PC-3 (cell line): ENCODE results near the gene PLIN5. TPM values are rescaled to one million over a fixed set of nuclear protein-coding genes. Genes with fewer than 3 reads are reported as not detected.
A peak's percentile ranks its signal among the peaks of the same experiment; 100 is the strongest.

Experiments used
- ATAC-seq: fragments of 200-7000 bp; cut with Tn5 transposase; 2 replicates; pipeline ENCODE4 v1.9.1; 2020; ENCODE audit warnings: mild to moderate bottlenecking, moderate library complexity
- BruUV-seq: library from RNA; stranded (reverse); fragments of 400-500 nt; replicated peaks from 2 replicates; lab custom pipeline; 2021; lab: Mats Ljungman, UMichigan
- CTCF ChIA-PET: fragments of 300-600 bp; sonication (Branson Sonifier 250); formaldehyde crosslinking; loops from one replicate; lab custom pipeline; 2022; ENCODE audit warnings: antibody characterized with exemption; lab: Charles Lee
- POLR2A ChIA-PET: fragments of 300-600 bp; sonication (Branson Sonifier 250); formaldehyde crosslinking; loops from one replicate; lab custom pipeline; 2022; ENCODE audit warnings: antibody characterized with exemption; ENCODE audit not compliant: unreplicated experiment; lab: Charles Lee
- DNase-seq: peaks from one replicate; pipeline ENCODE4 v3.0.0-alpha.2; 2015
- H2AFZ ChIP-seq: fragments of 300-600 bp; sonication (generic); 2 replicates; pipeline ENCODE4 v1.6.0; 2016; ENCODE audit warnings: antibody characterized with exemption, low read length
- H3F3A ChIP-seq: fragments of 300-600 bp; sonication (generic); one replicate; pipeline ENCODE4 v1.6.0; 2017; ENCODE audit warnings: antibody characterized with exemption, low read length, control low read depth, mild to moderate bottlenecking; ENCODE audit not compliant: unreplicated experiment
- H3K27ac ChIP-seq: fragments of 300-600 bp; sonication (generic); 2 replicates; pipeline ENCODE4 v1.5.1; 2016; ENCODE audit warnings: mild to moderate bottlenecking, low read length
- H3K27me3 ChIP-seq: fragments of 300-600 bp; sonication (generic); 2 replicates; pipeline ENCODE4 v1.6.1; 2016; ENCODE audit warnings: low read length, mixed read lengths
- H3K36me3 ChIP-seq: fragments of 300-600 bp; sonication (generic); 2 replicates; pipeline ENCODE4 v1.6.1; 2016; ENCODE audit warnings: low read depth, mixed run types, low read length, mixed read lengths
- H3K4me1 ChIP-seq: fragments of 300-600 bp; sonication (generic); 2 replicates; pipeline ENCODE4 v1.5.1; 2016; ENCODE audit warnings: low read length; ENCODE audit not compliant: insufficient read depth
- H3K4me2 ChIP-seq: fragments of 300-600 bp; sonication (generic); 2 replicates; pipeline ENCODE4 v1.6.0; 2016; ENCODE audit warnings: low read length
- H3K4me3 ChIP-seq: fragments of 300-600 bp; sonication (generic); 2 replicates; pipeline ENCODE4 v1.5.1; 2016; ENCODE audit warnings: mild to moderate bottlenecking, low read length, mixed read lengths
- H3K79me2 ChIP-seq: fragments of 300-600 bp; sonication (generic); 2 replicates; pipeline ENCODE4 v1.6.1; 2017; ENCODE audit warnings: low read length, mixed read lengths
- H3K9ac ChIP-seq: fragments of 300-600 bp; sonication (generic); 2 replicates; pipeline ENCODE4 v1.6.0; 2016; ENCODE audit warnings: mild to moderate bottlenecking, low read length
- H3K9me2 ChIP-seq: fragments of 300-600 bp; sonication (generic); replicated peaks from 2 replicates; pipeline ENCODE4 v1.6.1; 2016; ENCODE audit warnings: mixed run types, low read length, mixed read lengths
- H3K9me3 ChIP-seq: fragments of 300-600 bp; sonication (generic); 2 replicates; pipeline ENCODE4 v1.6.1; 2016; ENCODE audit warnings: low read length, mixed read lengths
- H4K20me1 ChIP-seq: fragments of 300-600 bp; sonication (generic); 2 replicates; pipeline ENCODE4 v1.6.1; 2016; ENCODE audit warnings: low read length, mixed read lengths
- EZH2 ChIP-seq: fragments of 300-600 bp; sonication (generic); IDR thresholded peaks from one replicate; pipeline ENCODE4 v1.6.1; 2017; ENCODE audit warnings: antibody characterized with exemption, mild to moderate bottlenecking, low read length; ENCODE audit not compliant: unreplicated experiment
- EZH2phosphoT487 ChIP-seq: fragments of 300-600 bp; sonication (generic); IDR thresholded peaks from 2 replicates; pipeline ENCODE4 v1.6.1; 2018; ENCODE audit warnings: mild to moderate bottlenecking, antibody characterized with exemption, low read length, borderline replicate concordance
- intact Hi-C: fragments of 100-400 bp; cut with micrococcal nuclease; formaldehyde crosslinking; loops from 2 replicates; pipeline ENCODE4 v1.9.0; 2023
- total RNA-seq: library from RNA; depleted of rRNA; stranded (reverse); fragments of >200 nt; gene quantifications from 2 replicates; pipeline ENCODE4 v1.2.3, GENCODE V29; 2014
- TF ChIP-seq, protein P1 (sequence below): fragments of 300-600 bp; sonication (generic); conservative IDR thresholded peaks from 2 replicates; pipeline ENCODE4 v1.5.1; 2017; ENCODE audit warnings: antibody characterized with exemption, low read depth, mild to moderate bottlenecking, low read length

The PLIN5 gene
- total RNA-seq, 1 experiment from 2014 or later: 1.2 TPM

DNA sequence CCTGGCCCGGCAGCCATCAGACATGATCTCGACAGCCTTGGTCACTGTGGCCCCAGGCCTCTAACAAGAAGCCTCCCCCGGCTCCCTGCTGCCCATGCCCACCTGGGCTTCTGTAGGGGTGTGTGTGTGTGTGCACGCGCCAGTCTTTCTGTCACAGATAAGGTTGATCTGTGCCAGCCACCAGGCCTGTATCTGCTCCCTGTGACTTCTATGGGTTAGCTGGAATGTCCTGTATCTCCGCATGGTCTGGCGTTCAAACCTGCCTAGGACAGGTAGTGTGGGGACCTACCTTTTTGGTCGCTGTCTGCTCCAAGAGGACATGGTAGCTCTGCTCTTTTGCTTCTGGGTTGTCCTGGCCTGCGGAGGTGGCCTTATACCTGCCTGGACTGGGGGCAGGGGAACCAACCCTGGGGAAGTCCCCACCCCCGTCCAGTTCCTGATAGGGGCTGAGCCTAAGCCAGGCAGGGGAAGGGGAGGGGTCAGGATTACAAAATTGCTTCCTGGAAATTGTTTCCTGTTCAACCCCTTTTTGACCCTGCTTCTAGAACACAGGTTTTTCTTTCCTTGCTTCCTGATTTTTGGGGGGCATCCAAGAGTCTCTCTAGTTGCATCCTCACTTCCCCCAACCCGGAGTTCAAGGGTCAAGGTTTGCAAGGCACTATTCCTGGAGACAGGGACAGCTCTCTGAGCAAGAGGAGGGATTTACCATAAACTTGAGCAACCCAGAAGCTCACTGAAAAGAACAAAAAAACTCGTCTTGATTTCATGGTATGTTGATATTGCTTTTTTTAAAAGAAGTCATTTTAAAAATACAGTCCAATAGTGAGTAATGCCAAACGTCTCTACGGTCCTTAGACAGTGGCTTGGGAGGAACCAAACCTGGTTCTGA lies 4.9 kb upstream of the PLIN5 start, which contains the start of gene LRG1:
TSS of gene LRG1 (minus strand) at position 344 of the 889 bp plus-strand sequence. CDS start at position 321, 23 bp downstream.
- ATAC-seq: no peak
- peaks cover 18% of the 10 kb centered on the region for H3K4me1 ChIP-seq
- ChIA-PET CTCF (interaction anchor here (0.7 to 1.0 kb wide), 2 partner anchors 9 to 15 kb away, joined by 3 read pairs; no protein-coding TSS in a partner anchor), POLR2A (no interaction called here)
- no peaks in the 10 kb centered on the region for H3K9me2 ChIP-seq
- intact Hi-C loops: no loop called here
- no peak for DNase-seq
- H3K9me3 ChIP-seq: no peaks in the 10 kb centered on the region
- no peak within 1 kb of the TSS for H3K9ac ChIP-seq
- peak within 1 kb of the TSS; percentile 40 for H2AFZ ChIP-seq
- H4K20me1 ChIP-seq: no peaks in the 10 kb centered on the region
- H3F3A ChIP-seq: no peaks in the 10 kb centered on the region
- TF ChIP-seq, protein P1, sequence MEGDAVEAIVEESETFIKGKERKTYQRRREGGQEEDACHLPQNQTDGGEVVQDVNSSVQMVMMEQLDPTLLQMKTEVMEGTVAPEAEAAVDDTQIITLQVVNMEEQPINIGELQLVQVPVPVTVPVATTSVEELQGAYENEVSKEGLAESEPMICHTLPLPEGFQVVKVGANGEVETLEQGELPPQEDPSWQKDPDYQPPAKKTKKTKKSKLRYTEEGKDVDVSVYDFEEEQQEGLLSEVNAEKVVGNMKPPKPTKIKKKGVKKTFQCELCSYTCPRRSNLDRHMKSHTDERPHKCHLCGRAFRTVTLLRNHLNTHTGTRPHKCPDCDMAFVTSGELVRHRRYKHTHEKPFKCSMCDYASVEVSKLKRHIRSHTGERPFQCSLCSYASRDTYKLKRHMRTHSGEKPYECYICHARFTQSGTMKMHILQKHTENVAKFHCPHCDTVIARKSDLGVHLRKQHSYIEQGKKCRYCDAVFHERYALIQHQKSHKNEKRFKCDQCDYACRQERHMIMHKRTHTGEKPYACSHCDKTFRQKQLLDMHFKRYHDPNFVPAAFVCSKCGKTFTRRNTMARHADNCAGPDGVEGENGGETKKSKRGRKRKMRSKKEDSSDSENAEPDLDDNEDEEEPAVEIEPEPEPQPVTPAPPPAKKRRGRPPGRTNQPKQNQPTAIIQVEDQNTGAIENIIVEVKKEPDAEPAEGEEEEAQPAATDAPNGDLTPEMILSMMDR: no peak
- TF ChIP-seq EZH2 (no peak), EZH2phosphoT487 (no peak)
- H3K79me2 ChIP-seq: no peaks in the 10 kb centered on the region
- H3K27ac ChIP-seq: no peak within 1 kb of the TSS
- H3K36me3 ChIP-seq: no peaks in the 10 kb centered on the region
- no TSS peak for BruUV-seq
- H3K4me2 ChIP-seq: no peak within 1 kb of the TSS
- H3K4me3 ChIP-seq: no peak within 1 kb of the TSS
- no peaks in the 10 kb centered on the region for H3K27me3 ChIP-seq

DNA sequence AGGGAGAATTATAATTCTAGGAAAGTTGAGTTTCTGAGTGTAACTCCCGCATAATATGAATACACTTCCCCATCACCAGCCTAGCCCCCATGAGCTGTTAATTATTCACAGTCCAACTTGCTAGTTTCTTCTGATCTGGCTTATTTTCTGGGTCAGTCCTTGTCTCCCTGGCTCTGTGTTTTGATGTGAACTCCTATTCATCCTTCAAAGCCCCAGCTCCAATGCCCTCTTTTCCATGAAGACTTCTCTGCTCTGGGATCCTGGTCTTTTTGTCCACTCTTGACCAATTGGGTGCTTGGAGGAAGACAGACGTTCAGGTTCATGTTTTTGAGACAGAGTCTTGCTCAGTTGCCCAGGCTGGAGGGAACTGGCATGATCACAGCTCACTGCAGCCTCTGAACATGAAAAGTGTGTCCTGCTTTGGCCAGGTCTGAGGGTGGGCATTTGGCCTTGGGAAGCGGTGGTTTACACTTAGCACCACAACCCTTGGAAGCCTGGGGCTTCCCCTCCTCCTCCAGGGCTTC lies 4.2 kb upstream of the PLIN5 start:
- ATAC-seq (no peak), DNase-seq (no peak)
- Histone ChIP-seq H3K4me1 (peaks cover 24% of the 10 kb centered on the region), H3K4me3 (no peak overlapping the region), H3K36me3 (no peaks in the 10 kb centered on the region), H3K9me2 (no peaks in the 10 kb centered on the region), H2AFZ (no peak overlapping the region), H3K79me2 (no peaks in the 10 kb centered on the region), H4K20me1 (no peaks in the 10 kb centered on the region), H3F3A (no peaks in the 10 kb centered on the region), H3K9ac (no peak overlapping the region), H3K27ac (no peak overlapping the region), H3K9me3 (no peaks in the 10 kb centered on the region), H3K4me2 (no peak overlapping the region), H3K27me3 (no peaks in the 10 kb centered on the region)
- intact Hi-C loops: no loop called here
- no peak for TF ChIP-seq EZH2phosphoT487
- no peak for TF ChIP-seq EZH2
- TF ChIP-seq, protein P1: no peak
- no TSS peak for BruUV-seq
- ChIA-PET POLR2A (no interaction called here), CTCF (interaction anchor here (0.5 kb wide), 1 partner anchor 30 kb away, joined by 6 read pairs; no protein-coding TSS in a partner anchor)
